DMS 273 treated with DMSO at 0.1 percent for 48 hours (cell line): ENCODE measurements around the gene ABCC2.
"Not testable (repeated sequence)": the region's sequence is repeated elsewhere in the genome, so short reads cannot be mapped to it uniquely, and the experiment has no call there.

ENCODE experiments used
- DNase-seq: peaks from one replicate; lab custom pipeline; 2025; lab: John Stamatoyannopoulos, UW

ABCC2 gene

GRCh38 chr10:99782447-99783286 is at the start of gene ABCC2:
ABCC2 (plus strand) TSS chr10:99782640; CDS start chr10:99782845, 205 bp downstream.
- no peak for DNase-seq

- no peak for DNase-seq
Observed at GRCh38 chr10:99733366-99733765, 49.1 kb upstream of the ABCC2 start.

GRCh38 chr10:99734111-99734510 is 48.3 kb upstream of the ABCC2 start:
- not testable (repeated sequence) for DNase-seq

- no peak for DNase-seq
Observed at GRCh38 chr10:99740260-99740659, 42.2 kb upstream of the ABCC2 start.

- no peak for DNase-seq
Observed at GRCh38 chr10:99740933-99741559, 41.4 kb upstream of the ABCC2 start.

GRCh38 chr10:99742254-99742653 is 40.2 kb upstream of the ABCC2 start:
- no peak for DNase-seq

GRCh38 chr10:99742701-99743100 is 39.7 kb upstream of the ABCC2 start:
- no peak for DNase-seq

- DNase-seq: no peak
Observed at GRCh38 chr10:99743841-99744240, 38.6 kb upstream of the ABCC2 start.

- DNase-seq: not testable (repeated sequence)
Observed at GRCh38 chr10:99746166-99746565, 36.3 kb upstream of the ABCC2 start.

GRCh38 chr10:99748823-99749451 is 33.5 kb upstream of the ABCC2 start:
- DNase-seq: no peak

GRCh38 chr10:99750641-99751040 is 31.8 kb upstream of the ABCC2 start:
- DNase-seq: no peak

- no peak for DNase-seq
Observed at GRCh38 chr10:99754670-99755069, 27.8 kb upstream of the ABCC2 start.

GRCh38 chr10:99756159-99756558 is 26.3 kb upstream of the ABCC2 start:
- DNase-seq: no peak

GRCh38 chr10:99758211-99758891 is 24.1 kb upstream of the ABCC2 start:
- no peak for DNase-seq

- DNase-seq: no peak
Observed at GRCh38 chr10:99760321-99760720, 22.1 kb upstream of the ABCC2 start.

GRCh38 chr10:99761365-99761764 is 21.1 kb upstream of the ABCC2 start:
- DNase-seq: no peak

GRCh38 chr10:99765672-99766301 is 16.7 kb upstream of the ABCC2 start:
- DNase-seq: no peak

- no peak for DNase-seq
Observed at GRCh38 chr10:99766302-99766681, 16.1 kb upstream of the ABCC2 start.

- DNase-seq: no peak
Observed at GRCh38 chr10:99767901-99768300, 14.5 kb upstream of the ABCC2 start.

GRCh38 chr10:99768556-99768955 is 13.9 kb upstream of the ABCC2 start:
- DNase-seq: no peak

GRCh38 chr10:99769706-99770105 is 12.7 kb upstream of the ABCC2 start:
- DNase-seq: no peak
